ENCODE data around the gene RRP1B. TPM values are rescaled to one million over a fixed set of nuclear protein-coding genes. Genes with fewer than 3 reads are reported as not detected.
A peak's percentile ranks its signal among the peaks of the same experiment; 100 is the strongest.

Gene RRP1B
- total and polyA plus RNA-seq, 2 of the 13 experiments (the other 11 are each of a cell fraction or from before 2014, with no cell fraction given): 16.3 to 46.2 TPM

DNA sequence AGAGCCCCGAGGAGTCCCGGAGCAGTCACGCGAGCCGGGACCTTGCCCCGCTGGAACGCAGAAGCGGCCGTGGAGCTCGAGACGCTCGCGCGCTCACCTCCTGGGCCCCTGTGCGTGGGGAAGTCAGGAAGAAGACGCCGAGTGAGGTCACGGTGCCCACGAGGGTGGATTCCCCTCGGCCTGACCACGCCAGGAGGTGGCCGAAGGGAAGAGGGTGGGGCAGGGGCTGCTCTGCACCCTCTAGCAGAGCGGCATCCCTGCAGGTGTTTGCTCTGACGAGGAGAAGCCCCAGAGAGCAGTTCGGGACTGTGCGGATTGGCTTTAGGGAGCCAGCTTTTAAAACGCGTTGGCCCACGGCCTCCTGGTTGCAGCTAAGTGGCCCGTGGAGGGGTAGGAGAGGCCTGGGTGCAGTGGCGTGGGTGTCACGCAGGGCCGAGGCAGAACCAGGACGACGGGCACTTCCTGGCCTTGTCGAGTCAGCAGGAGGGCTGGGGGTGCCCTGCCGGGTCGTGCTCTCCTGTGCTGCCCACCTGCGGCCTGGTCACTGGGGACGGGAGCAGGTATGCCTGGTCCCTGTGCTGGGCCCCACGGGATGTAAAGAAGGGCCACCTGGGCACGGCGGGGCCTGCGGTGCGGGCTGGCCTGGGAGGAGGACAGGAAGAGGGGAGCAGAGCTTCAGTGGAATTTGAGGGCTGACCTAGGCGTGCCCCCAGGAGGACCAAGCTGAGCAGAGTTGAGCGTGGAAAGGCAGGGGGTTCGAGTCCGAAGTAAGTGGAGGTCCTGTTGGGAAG lies 60.6 kb downstream of the RRP1B start (continued):
- TF ChIP-seq, protein P1, sequence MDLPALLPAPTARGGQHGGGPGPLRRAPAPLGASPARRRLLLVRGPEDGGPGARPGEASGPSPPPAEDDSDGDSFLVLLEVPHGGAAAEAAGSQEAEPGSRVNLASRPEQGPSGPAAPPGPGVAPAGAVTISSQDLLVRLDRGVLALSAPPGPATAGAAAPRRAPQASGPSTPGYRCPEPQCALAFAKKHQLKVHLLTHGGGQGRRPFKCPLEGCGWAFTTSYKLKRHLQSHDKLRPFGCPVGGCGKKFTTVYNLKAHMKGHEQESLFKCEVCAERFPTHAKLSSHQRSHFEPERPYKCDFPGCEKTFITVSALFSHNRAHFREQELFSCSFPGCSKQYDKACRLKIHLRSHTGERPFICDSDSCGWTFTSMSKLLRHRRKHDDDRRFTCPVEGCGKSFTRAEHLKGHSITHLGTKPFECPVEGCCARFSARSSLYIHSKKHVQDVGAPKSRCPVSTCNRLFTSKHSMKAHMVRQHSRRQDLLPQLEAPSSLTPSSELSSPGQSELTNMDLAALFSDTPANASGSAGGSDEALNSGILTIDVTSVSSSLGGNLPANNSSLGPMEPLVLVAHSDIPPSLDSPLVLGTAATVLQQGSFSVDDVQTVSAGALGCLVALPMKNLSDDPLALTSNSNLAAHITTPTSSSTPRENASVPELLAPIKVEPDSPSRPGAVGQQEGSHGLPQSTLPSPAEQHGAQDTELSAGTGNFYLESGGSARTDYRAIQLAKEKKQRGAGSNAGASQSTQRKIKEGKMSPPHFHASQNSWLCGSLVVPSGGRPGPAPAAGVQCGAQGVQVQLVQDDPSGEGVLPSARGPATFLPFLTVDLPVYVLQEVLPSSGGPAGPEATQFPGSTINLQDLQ (CRISPR knock-in tag; IDR thresholded peaks at IDR 0.05): no peak
- TF ChIP-seq HNRNPK (IDR thresholded peaks at IDR 0.05; ENCODE audit: low read depth, low read length, poor library complexity, severe bottlenecking): no peak
- peak; percentile 73; the same call in 1 of the 2 replicates for TF ChIP-seq CHCHD3 (CRISPR knock-in tag; IDR thresholded peaks at IDR 0.05)
- TF ChIP-seq ZNF230 (CRISPR knock-in tag; IDR thresholded peaks at IDR 0.05): 0 out of 2 replicates have a peak, but pooled peaks have one; percentile 36
- TF ChIP-seq, protein P2, sequence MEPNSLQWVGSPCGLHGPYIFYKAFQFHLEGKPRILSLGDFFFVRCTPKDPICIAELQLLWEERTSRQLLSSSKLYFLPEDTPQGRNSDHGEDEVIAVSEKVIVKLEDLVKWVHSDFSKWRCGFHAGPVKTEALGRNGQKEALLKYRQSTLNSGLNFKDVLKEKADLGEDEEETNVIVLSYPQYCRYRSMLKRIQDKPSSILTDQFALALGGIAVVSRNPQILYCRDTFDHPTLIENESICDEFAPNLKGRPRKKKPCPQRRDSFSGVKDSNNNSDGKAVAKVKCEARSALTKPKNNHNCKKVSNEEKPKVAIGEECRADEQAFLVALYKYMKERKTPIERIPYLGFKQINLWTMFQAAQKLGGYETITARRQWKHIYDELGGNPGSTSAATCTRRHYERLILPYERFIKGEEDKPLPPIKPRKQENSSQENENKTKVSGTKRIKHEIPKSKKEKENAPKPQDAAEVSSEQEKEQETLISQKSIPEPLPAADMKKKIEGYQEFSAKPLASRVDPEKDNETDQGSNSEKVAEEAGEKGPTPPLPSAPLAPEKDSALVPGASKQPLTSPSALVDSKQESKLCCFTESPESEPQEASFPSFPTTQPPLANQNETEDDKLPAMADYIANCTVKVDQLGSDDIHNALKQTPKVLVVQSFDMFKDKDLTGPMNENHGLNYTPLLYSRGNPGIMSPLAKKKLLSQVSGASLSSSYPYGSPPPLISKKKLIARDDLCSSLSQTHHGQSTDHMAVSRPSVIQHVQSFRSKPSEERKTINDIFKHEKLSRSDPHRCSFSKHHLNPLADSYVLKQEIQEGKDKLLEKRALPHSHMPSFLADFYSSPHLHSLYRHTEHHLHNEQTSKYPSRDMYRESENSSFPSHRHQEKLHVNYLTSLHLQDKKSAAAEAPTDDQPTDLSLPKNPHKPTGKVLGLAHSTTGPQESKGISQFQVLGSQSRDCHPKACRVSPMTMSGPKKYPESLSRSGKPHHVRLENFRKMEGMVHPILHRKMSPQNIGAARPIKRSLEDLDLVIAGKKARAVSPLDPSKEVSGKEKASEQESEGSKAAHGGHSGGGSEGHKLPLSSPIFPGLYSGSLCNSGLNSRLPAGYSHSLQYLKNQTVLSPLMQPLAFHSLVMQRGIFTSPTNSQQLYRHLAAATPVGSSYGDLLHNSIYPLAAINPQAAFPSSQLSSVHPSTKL (CRISPR knock-in tag; IDR thresholded peaks at IDR 0.05): no peak
- TF ChIP-seq ZNF337 (CRISPR knock-in tag; IDR thresholded peaks at IDR 0.05; ENCODE audit: borderline replicate concordance, low read depth): no peak
- no peak for TF ChIP-seq RBM22 (optimal IDR thresholded peaks at IDR 0.05; ENCODE audit: low read length)
- no peak for TF ChIP-seq SCMH1 (CRISPR knock-in tag; IDR thresholded peaks at IDR 0.05; ENCODE audit: borderline replicate concordance)
